Heart right ventricle (tissue), 16 donors: ENCODE results near the gene CCSER1. TPM values are rescaled to one million over a fixed set of nuclear protein-coding genes. Genes with fewer than 3 reads are reported as not detected.

Source experiments
- ATAC-seq, 8 donors: fragments of 200-7000 bp; cut with Tn5 transposase; one replicate each; pipeline ENCODE4 v1.9.1; 2020; ENCODE audit warnings: mild to moderate bottlenecking in 8 of 8, moderate library complexity in 8 of 8, moderate number of reproducible peaks in 1 of 8
- DNase-seq, 2 donors: peaks; one replicate each; pipeline ENCODE4 v3.0.0-alpha.2; 2020
- H3K27ac ChIP-seq, 10 donors: fragments of 200-600 bp; sonication (generic) in 2 of 10; one replicate each; pipeline versions ENCODE4 v1.5.0 to v1.8.0; 2020 to 2022; ENCODE audit warnings: mild to moderate bottlenecking in 3 of 10
- H3K27me3 ChIP-seq, 7 donors: fragments of 200-600 bp; one replicate each; pipeline ENCODE4 v1.8.0; 2021 to 2022; ENCODE audit warnings: mild to moderate bottlenecking in 2 of 7
- H3K36me3 ChIP-seq, 9 donors: fragments of 200-600 bp; sonication (generic) in 1 of 9; one replicate each; pipeline versions ENCODE4 v1.5.0 to v1.8.0; 2020 to 2022; ENCODE audit warnings: mild to moderate bottlenecking in 2 of 9
- H3K4me1 ChIP-seq, 9 donors: fragments of 200-600 bp; sonication (generic) in 1 of 9; one replicate each; pipeline versions ENCODE4 v1.5.0 to v1.8.0; 2020 to 2022; ENCODE audit warnings: mild to moderate bottlenecking in 4 of 9
- H3K4me3 ChIP-seq, 10 donors: fragments of 200-600 bp; sonication (generic) in 2 of 10; one replicate each; pipeline versions ENCODE4 v1.5.0 to v1.8.0; 2020 to 2022; ENCODE audit warnings: mild to moderate bottlenecking in 7 of 10, moderate library complexity in 2 of 10
- H3K9me3 ChIP-seq, 11 donors: fragments of 200-600 bp in 10 of 11; sonication (generic) in 2 of 11; one replicate each; pipeline versions ENCODE4 v1.5.0 to v1.8.0; 2013 to 2022; ENCODE audit warnings: mild to moderate bottlenecking in 2 of 11, control low read depth in 1 of 11, moderate library complexity in 1 of 11
- CTCF ChIP-seq, 9 donors: fragments of 200-600 bp; sonication (generic) in 2 of 9; IDR thresholded peaks; one replicate each; pipeline versions ENCODE4 v1.5.0 to v1.8.0; 2021 to 2022; ENCODE audit warnings: antibody characterized with exemption in 9 of 9, mild to moderate bottlenecking in 5 of 9, moderate library complexity in 1 of 9
- WGBS, 2 donors: extraction: QIAGEN DNeasy Blood & Tissue Kit; methylation state at CpG; one replicate each; pipeline ENCODE4 v1.1.7; 2013; ENCODE audit warnings: inconsistent platforms in 1 of 2; 5-methylcytosine and 5-hydroxymethylcytosine counted together
- intact Hi-C, 10 donors: fragments of 100-400 bp; cut with DNase I; formaldehyde crosslinking; loops; one replicate each; pipeline versions ENCODE4 v1.11.1 to v1.14.2; 2022
- polyA plus RNA-seq, 2 donors: library from polyadenylated mRNA; stranded (reverse); fragments of 200-250 nt; gene quantifications; one replicate each; pipeline ENCODE4 v1.2.3, GENCODE V29; 2013
- total RNA-seq, 10 donors: library from RNA; stranded (reverse); fragmentation: NEBNext Ultra II Directional in 3 of 10; extraction: Animal tissue kit (Norgen Biotek cat#: 25700) in 3 of 10; gene quantifications; one replicate each; pipeline versions ENCODE4 v1.2.1 to v1.2.4, GENCODE V29; 2021 to 2023
- donor health status: Arrhythmogenic right ventricular cardiomyopathy.
- donor health status: ischemic (EF 13 %, LVEDD 7.1; RV severe dilation, severe dysfunction).
- donor health status: healthy with polysubstance abuse.
- donor health status: DM: no; HTN: yes; CAD: no.
- donor health status: DM: no; HTN: no; CAD: no.
- donor health status: ischemic (EF 25% LVEDD 6.9; RV normal size, moderate dysfunction).
- donor health status: ischemic (EF 25% LVEDD 5.7; RV mildly dilated, moderate dysfunction).
- donor health status: healthy.
- donor health status: DM: yes; HTN: yes; CAD: no.
- donor health status: Ischemic cardiomyopathy.
- donor health status: ischemic (EF 35%, LVEDD 5.7; RV mildly dilated, moderate dysfunction).
- donor health status: nonischemic (EF 11% LVEDD 7.7; RV severe dilation, severe dysfunction).
- donor health status: DM: yes; HTN: yes; CAD: no.
- donor health status: PGD.
- donor health status: ischemic (EF 29% LVEDD 5.4; RV normal size, mild dysfunction).
- donor health status: nonischemic (EF 23%, LVEDD 6.1; RV moderate dilation, normal function).

The CCSER1 gene
- total and polyA plus RNA-seq, 12 donors: 1.5 to 16.4 (median 12.0) TPM

GRCh38 chr4:91243132-91243531 lies 1115.9 kb downstream of the CCSER1 start:
- Histone ChIP-seq H3K4me3 (no peak overlapping the region), H3K27me3 (no peaks in the 10 kb centered on the region), H3K27ac (peak overlapping the region in 3 of 10 donors; percentile 9 to 41 (median 27)), H3K36me3 (no peaks in the 10 kb centered on the region), H3K4me1 (no peaks in the 10 kb centered on the region), H3K9me3 (peaks cover 0 to 11% (median 0%) of the 10 kb centered on the region in 11 donors)
- intact Hi-C loops: no loop called here
- ATAC-seq (peak; percentile 93 to 100 (median 98)), DNase-seq (peak; percentile 32 to 65)
- TF ChIP-seq CTCF (IDR thresholded peaks at IDR 0.05): no peak
- 40 to 55% methylated on average over 2 of the region's 2 CpGs for WGBS, 2 donors

GRCh38 chr4:91256043-91256442 lies 1128.8 kb downstream of the CCSER1 start:
- ATAC-seq: no peak
- intact Hi-C loops: no loop called here
- TF ChIP-seq CTCF (IDR thresholded peaks at IDR 0.05): no peak
- no peak overlapping the region for H3K4me3 ChIP-seq
- H3K36me3 ChIP-seq: no peaks in the 10 kb centered on the region
- H3K27me3 ChIP-seq: no peaks in the 10 kb centered on the region
- no peak overlapping the region for H3K27ac ChIP-seq
- WGBS, 2 donors: 89% methylated on average over 5 of the region's 5 CpGs
- DNase-seq: no peak
- peaks cover 0 to 14% (median 0%) of the 10 kb centered on the region in 11 donors for H3K9me3 ChIP-seq
- H3K4me1 ChIP-seq: no peaks in the 10 kb centered on the region

DNA sequence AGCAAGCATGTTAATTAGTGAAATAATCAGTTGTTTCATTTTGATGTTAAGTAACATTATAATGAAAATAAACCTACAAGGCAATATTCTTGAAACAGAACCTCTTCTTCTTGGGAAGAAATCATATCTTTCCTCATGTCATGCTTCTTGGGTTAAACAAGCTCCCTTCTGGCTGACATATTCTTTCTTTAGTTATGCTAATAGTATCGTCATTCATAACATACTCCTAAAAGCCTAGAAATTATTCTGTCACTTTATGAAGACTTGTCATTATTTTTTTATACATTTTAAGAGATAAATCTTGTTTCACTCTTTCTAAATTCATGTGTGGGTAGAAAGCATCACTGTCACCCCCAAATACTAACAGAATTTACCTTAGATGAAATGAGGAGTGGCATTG lies 1129.6 kb downstream of the CCSER1 start:
- no peak for TF ChIP-seq CTCF (IDR thresholded peaks at IDR 0.05)
- H3K4me3 ChIP-seq: no peak overlapping the region
- WGBS, 2 donors: 93 to 96% methylated on average over 1 of the region's 1 CpG
- DNase-seq (no peak), ATAC-seq (no peak)
- H3K27me3 ChIP-seq: no peaks in the 10 kb centered on the region
- no peak overlapping the region for H3K27ac ChIP-seq
- H3K9me3 ChIP-seq: peaks cover 0 to 14% (median 0%) of the 10 kb centered on the region in 11 donors
- no peaks in the 10 kb centered on the region for H3K36me3 ChIP-seq
- intact Hi-C loops: no loop called here
- H3K4me1 ChIP-seq: no peaks in the 10 kb centered on the region

- TF ChIP-seq CTCF (IDR thresholded peaks at IDR 0.05): no peak
- peaks cover 0 to 14% (median 0%) of the 10 kb centered on the region in 11 donors for H3K9me3 ChIP-seq
- no peak overlapping the region for H3K4me3 ChIP-seq
- ATAC-seq: no peak
- H3K27ac ChIP-seq: no peak overlapping the region
- no peaks in the 10 kb centered on the region for H3K4me1 ChIP-seq
- H3K36me3 ChIP-seq: no peaks in the 10 kb centered on the region
- intact Hi-C loops: no loop called here
- no peak for DNase-seq
- no peaks in the 10 kb centered on the region for H3K27me3 ChIP-seq
- 92 to 96% methylated on average over 2 of the region's 2 CpGs for WGBS, 2 donors
Observed at GRCh38 chr4:91257721-91258120, 1130.5 kb downstream of the CCSER1 start.
